Skeletal muscle tissue (tissue), 4 donors: ENCODE data around the gene APOL4. TPM values are rescaled to one million over a fixed set of nuclear protein-coding genes. Genes with fewer than 3 reads are reported as not detected.
"Not testable (repeated sequence)": the region's sequence is repeated elsewhere in the genome, so short reads cannot be mapped to it uniquely, and the experiment has no call there.

ENCODE experiments used
- H3K27ac ChIP-seq: one replicate; pipeline ENCODE4 v1.7.0; 2013; ENCODE audit warnings: mild to moderate bottlenecking, low read depth, low read length, inconsistent platforms
- H3K27me3 ChIP-seq, 3 donors: one replicate each; pipeline ENCODE4 v1.7.0; 2013; ENCODE audit warnings: low read length in 3 of 3; ENCODE audit not compliant: control insufficient read depth in 3 of 3, insufficient read depth in 3 of 3
- H3K36me3 ChIP-seq, 3 donors: one replicate each; pipeline ENCODE4 v1.7.0; 2013; ENCODE audit warnings: low read length in 3 of 3; ENCODE audit not compliant: control insufficient read depth in 3 of 3, insufficient read depth in 3 of 3
- H3K4me1 ChIP-seq, 3 donors: one replicate each; pipeline ENCODE4 v1.7.0; 2013; ENCODE audit warnings: low read length in 3 of 3, mild to moderate bottlenecking in 3 of 3; ENCODE audit not compliant: control insufficient read depth in 3 of 3, insufficient read depth in 3 of 3
- H3K4me3 ChIP-seq, 3 donors: one replicate each; pipeline ENCODE4 v1.7.0; 2013; ENCODE audit warnings: low read length in 3 of 3
- H3K9ac ChIP-seq, 3 donors: one replicate each; pipeline ENCODE4 v1.7.0; 2013; ENCODE audit warnings: low read length in 3 of 3, mild to moderate bottlenecking in 3 of 3, moderate library complexity in 2 of 3, low read depth in 1 of 3
- H3K9me3 ChIP-seq, 3 donors: one replicate each; pipeline ENCODE4 v1.7.0; 2013; ENCODE audit warnings: low read length in 3 of 3; ENCODE audit not compliant: control insufficient read depth in 3 of 3
- total RNA-seq: library from RNA; depleted of rRNA; stranded (reverse); fragments of >200 nt; gene quantifications from one replicate; pipeline ENCODE4 v1.2.3, GENCODE V29; 2014
- donor health status: Osteomylitis.

The APOL4 gene
- total RNA-seq, 1 donor from 2014 or later = 21.4 TPM

- Histone ChIP-seq H3K4me1 (peaks cover 31 to 37% (median 36%) of the 10 kb centered on the region in 3 donors), H3K9me3 (no peaks in the 10 kb centered on the region), H3K36me3 (peaks cover 32 to 45% (median 35%) of the 10 kb centered on the region in 3 donors), H3K27ac (no peak overlapping the region), H3K9ac (no peak overlapping the region), H3K27me3 (no peaks in the 10 kb centered on the region), H3K4me3 (no peak overlapping the region)
Measured at GRCh38 chr22:36233796-36234195, 32.2 kb upstream of the APOL4 start.

- Histone ChIP-seq H3K9ac (no peak overlapping the region), H3K4me3 (no peak overlapping the region), H3K27me3 (no peaks in the 10 kb centered on the region), H3K4me1 (peaks cover 24 to 37% (median 30%) of the 10 kb centered on the region in 3 donors), H3K36me3 (peaks cover 36 to 50% (median 41%) of the 10 kb centered on the region in 3 donors), H3K9me3 (no peaks in the 10 kb centered on the region), H3K27ac (no peak overlapping the region)
Measured at GRCh38 chr22:36232715-36233401, 31.2 kb upstream of the APOL4 start.

- not testable (repeated sequence) for H3K4me3 ChIP-seq, H3K9me3 ChIP-seq, H3K9ac ChIP-seq, H3K27ac ChIP-seq, H3K27me3 ChIP-seq
- peaks cover 42 to 56% (median 50%) of the 10 kb centered on the region in 3 donors for H3K36me3 ChIP-seq
- H3K4me1 ChIP-seq = peaks cover 17 to 27% (median 20%) of the 10 kb centered on the region in 3 donors
Measured at GRCh38 chr22:36231051-36231450, 29.4 kb upstream of the APOL4 start.

- Histone ChIP-seq H3K4me1 (peaks cover 11 to 28% (median 16%) of the 10 kb centered on the region in 3 donors), H3K36me3 (peaks cover 42 to 56% (median 50%) of the 10 kb centered on the region in 3 donors)
- not testable (repeated sequence) for H3K27ac ChIP-seq, H3K4me3 ChIP-seq, H3K9ac ChIP-seq, H3K27me3 ChIP-seq, H3K9me3 ChIP-seq
Measured at GRCh38 chr22:36229649-36230048, 28.0 kb upstream of the APOL4 start.

GRCh38 chr22:36228944-36229343 lies 27.3 kb upstream of the APOL4 start:
- H3K9me3 ChIP-seq = no peaks in the 10 kb centered on the region
- H3K36me3 ChIP-seq = peaks cover 45 to 56% (median 50%) of the 10 kb centered on the region in 3 donors
- no peak overlapping the region for H3K9ac ChIP-seq
- H3K27me3 ChIP-seq = no peaks in the 10 kb centered on the region
- peaks cover 10 to 30% (median 13%) of the 10 kb centered on the region in 3 donors for H3K4me1 ChIP-seq
- no peak overlapping the region for H3K27ac ChIP-seq
- no peak overlapping the region for H3K4me3 ChIP-seq

DNA sequence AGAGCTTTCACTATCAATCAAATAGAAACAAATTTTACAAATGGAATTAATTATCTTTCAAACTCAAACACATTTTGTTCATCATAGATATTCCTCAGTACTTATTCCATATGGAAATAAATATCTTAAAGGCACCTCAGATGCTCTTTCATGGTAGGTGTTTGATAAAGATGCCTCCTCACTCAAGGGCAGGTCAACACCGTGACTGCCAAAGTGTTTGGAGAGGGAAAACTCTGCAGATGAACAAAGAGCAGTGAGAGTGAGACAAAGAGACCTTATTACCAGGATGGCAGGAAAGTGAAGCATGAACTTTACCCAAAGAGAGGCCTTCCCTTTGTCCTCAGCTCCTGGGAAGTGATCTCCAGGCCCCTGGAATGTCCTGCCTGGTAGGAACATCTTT lies 26.8 kb upstream of the APOL4 start:
- not testable (repeated sequence) for H3K27ac ChIP-seq, H3K4me3 ChIP-seq, H3K27me3 ChIP-seq, H3K9me3 ChIP-seq, H3K9ac ChIP-seq
- peaks cover 44 to 52% (median 45%) of the 10 kb centered on the region in 3 donors for H3K36me3 ChIP-seq
- H3K4me1 ChIP-seq = peaks cover 15 to 36% (median 19%) of the 10 kb centered on the region in 3 donors

DNA sequence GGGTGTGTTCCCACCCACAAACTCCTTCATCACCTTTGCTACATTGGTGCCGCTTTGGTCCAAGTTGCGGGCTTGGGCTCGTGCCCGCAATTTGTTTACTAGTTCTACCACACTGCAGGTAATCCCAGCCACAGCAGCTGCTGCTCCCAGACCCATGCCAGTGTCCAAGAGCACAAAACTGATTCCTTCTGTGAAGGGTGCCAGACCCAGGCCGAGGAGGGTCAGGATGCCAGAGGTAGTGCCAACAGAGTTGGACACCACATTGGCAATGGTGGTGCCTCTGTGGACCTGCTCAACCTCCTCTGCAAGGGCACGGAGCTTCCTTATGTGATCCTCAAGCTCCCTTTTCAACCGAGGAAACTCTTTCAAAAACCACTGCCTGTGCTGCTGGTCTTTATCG lies 26.2 kb upstream of the APOL4 start:
- Histone ChIP-seq H3K27ac (peak overlapping the region; percentile 46), H3K9ac (no peak overlapping the region), H3K4me3 (peak overlapping the region in 2 of 3 donors; percentile 14 to 45), H3K36me3 (peaks cover 38 to 46% (median 40%) of the 10 kb centered on the region in 3 donors), H3K4me1 (peaks cover 19 to 42% (median 25%) of the 10 kb centered on the region in 3 donors), H3K27me3 (no peaks in the 10 kb centered on the region), H3K9me3 (no peaks in the 10 kb centered on the region)

DNA sequence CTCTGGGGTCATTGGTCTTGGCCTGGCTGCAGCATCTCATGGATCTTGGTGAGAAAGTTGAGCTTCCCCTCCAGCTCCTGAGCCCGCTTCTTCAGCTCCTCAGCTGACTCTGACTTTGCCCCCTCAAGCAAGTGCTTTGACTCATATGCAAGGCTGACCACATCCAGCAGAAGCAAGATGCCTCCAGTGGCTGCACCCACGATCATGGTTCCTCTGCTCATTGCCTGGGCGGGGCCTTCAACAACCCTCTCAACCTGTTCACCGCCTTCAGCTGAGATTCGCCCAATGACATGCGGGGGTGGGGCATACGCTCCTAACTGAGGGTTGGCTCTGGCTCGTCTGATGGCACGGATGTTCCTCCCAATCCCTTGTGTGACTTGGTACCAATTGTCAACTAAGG lies 25.8 kb upstream of the APOL4 start:
- peaks cover 19 to 45% (median 27%) of the 10 kb centered on the region in 3 donors for H3K4me1 ChIP-seq
- H3K9ac ChIP-seq = no peak overlapping the region
- no peaks in the 10 kb centered on the region for H3K9me3 ChIP-seq
- no peaks in the 10 kb centered on the region for H3K27me3 ChIP-seq
- H3K36me3 ChIP-seq = peaks cover 34 to 42% (median 38%) of the 10 kb centered on the region in 3 donors
- H3K4me3 ChIP-seq = no peak overlapping the region
- H3K27ac ChIP-seq = peak overlapping the region; percentile 46

- peaks cover 19 to 45% (median 31%) of the 10 kb centered on the region in 3 donors for H3K4me1 ChIP-seq
- no peaks in the 10 kb centered on the region for H3K9me3 ChIP-seq
- no peaks in the 10 kb centered on the region for H3K27me3 ChIP-seq
- H3K9ac ChIP-seq = no peak overlapping the region
- H3K36me3 ChIP-seq = peaks cover 25 to 31% (median 30%) of the 10 kb centered on the region in 3 donors
- no peak overlapping the region for H3K27ac ChIP-seq
- H3K4me3 ChIP-seq = no peak overlapping the region
Measured at GRCh38 chr22:36226189-36226588, 24.6 kb upstream of the APOL4 start.

DNA sequence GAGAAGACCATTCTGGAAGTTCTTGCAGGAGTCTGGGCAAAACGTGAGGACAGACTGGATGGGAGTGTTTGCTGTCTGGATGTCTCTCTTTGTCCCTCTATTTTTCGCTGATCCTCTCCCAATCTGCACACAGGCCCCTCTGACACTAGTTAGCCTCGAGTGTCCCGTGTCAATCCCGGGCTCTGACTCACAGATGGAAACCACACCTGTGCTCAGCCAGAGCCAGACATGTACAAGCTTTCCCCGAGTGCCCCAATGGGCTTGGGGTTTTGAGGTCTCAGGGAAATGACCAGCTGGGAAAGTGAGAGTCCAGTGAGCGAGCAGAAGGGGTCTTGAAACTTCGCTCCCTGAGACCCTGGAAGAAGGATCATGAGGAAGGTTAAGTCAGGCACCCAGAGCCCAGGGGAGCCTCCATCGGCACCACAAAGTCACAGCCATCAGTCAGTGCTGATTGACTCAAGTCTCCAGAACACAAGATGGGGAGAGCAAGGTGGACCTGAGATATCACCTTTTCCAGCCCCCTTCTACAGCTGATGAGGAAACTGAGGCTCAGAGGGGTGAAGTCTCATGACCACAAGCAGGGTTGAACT lies 23.8 kb upstream of the APOL4 start:
- Histone ChIP-seq H3K9ac (no peak overlapping the region), H3K4me1 (peaks cover 22 to 45% (median 31%) of the 10 kb centered on the region in 3 donors), H3K27me3 (no peaks in the 10 kb centered on the region), H3K9me3 (no peaks in the 10 kb centered on the region), H3K27ac (no peak overlapping the region), H3K4me3 (no peak overlapping the region), H3K36me3 (peaks cover 19 to 23% (median 23%) of the 10 kb centered on the region in 3 donors)
